Hematopoietic multipotent progenitor cell treated with erythropoietin and hydrocortisone succinate and interleukin-3 and kit ligand, for 4 days (in vitro differentiated cells): ENCODE measurements around the gene MYOM1.

Experiments used
- DNase-seq: peaks from one replicate; pipeline ENCODE4 v3.0.0-alpha.2; 2015

MYOM1 gene

GRCh38 chr18:3147935-3148554, 71.7 kb downstream of the MYOM1 start:
- DNase-seq, result no peak

DNA sequence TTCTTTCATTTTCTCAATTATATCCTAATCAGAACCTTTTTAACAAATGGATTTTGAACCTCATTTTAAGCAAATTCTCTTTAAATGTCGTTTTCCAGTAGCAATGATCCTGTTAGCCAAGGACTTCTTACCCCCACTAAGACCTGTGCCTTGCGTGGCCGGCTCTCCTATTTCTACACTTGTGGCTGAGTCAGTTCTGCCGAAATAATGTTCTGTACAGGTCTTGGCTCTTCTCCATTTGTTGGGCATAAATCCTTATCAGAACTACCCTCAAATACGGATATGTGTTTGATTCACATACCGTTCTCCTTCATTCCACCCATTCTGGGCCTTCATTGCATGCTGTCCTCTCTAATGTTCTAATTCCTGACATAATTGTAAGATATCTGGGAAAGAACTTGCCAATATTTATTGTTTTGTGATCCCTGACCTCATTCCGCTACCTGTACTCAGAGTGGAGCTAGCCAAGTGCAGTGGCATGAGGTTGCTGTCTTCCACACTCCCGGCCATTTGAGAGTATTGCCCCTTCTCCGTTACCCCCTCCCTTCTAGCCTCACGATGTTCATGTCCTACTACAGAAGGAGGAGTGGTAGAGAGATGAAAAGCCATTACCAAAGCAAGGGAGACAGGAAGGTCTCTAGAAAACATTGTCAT, 78.7 kb downstream of the MYOM1 start:
- no peak for DNase-seq

GRCh38 chr18:3140342-3140741, 79.4 kb downstream of the MYOM1 start:
- no peak for DNase-seq

DNA sequence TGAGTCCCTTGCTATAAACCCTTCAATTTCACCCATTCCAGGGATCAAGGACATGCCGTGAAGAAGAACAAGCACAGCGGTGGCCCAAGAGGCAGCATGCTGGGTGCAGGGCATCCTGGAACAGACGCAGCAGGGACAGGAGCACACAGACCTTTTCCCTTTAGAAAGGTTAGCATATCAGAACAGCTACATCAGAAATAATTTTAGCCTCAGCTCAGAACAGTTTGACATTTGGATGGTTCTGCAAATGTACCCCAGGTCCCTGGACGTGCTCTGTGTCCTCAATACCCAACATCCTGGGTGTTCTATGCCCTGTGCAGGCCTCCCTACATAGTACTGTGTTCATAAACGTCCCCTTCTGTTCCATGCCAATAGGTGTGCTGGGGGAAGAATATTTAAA, 80.4 kb downstream of the MYOM1 start:
- DNase-seq, result no peak

DNA sequence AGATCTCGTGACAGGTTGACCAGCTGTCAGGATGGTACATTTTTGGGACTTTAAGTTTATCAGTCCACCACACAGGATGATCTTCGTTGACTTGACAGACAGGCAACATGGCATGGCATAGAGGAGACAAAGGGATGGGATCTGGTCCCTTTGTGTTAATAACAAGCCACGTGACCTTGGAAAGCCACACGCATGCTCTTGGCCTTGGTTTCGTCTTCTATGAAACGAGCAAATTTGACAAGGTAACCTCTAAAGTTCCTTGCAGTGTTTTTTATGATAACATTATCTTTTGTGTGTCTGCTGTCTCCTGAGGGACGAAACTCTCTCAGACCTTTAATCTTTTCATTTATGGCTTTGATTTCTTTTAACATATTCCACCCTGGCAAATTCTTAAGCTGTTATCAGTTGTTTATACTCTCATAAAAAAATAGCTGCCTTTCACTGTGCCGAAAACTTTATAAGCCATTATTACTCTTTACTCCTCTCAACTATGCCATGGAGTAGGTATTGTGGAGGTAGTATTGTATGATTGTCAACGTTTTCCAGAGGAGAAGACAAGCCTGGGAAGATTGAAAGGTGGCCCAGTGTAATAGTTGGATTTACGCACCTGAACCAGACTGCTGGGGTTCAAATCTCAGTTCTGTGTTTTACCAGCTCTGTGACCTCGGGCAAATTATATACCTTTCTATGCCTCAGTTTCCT, 81.3 kb downstream of the MYOM1 start:
- DNase-seq, result no peak

- DNase-seq, result no peak
Observed at GRCh38 chr18:3135536-3135935, 84.2 kb downstream of the MYOM1 start.

GRCh38 chr18:3132700-3133099, 87.1 kb downstream of the MYOM1 start:
- DNase-seq, result no peak

DNA sequence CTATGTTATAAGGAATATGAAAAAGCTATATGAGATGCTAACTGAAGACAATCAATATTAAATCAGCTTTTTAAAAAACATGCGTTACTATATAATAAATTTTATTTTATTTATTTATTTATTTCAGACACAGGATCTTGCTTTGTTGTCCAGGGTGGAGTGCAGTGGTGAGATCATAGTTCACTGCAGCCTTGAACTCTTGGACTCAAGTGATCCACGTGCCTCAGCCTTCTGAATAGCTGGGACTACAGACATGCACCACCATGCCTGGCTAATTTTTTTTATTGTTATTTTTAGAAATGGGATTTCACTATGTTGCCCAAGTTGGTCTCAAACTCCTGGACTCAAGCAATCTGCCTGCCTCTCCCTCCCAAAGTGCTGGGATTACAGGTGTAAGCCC, 89.4 kb downstream of the MYOM1 start:
- no peak for DNase-seq

DNA sequence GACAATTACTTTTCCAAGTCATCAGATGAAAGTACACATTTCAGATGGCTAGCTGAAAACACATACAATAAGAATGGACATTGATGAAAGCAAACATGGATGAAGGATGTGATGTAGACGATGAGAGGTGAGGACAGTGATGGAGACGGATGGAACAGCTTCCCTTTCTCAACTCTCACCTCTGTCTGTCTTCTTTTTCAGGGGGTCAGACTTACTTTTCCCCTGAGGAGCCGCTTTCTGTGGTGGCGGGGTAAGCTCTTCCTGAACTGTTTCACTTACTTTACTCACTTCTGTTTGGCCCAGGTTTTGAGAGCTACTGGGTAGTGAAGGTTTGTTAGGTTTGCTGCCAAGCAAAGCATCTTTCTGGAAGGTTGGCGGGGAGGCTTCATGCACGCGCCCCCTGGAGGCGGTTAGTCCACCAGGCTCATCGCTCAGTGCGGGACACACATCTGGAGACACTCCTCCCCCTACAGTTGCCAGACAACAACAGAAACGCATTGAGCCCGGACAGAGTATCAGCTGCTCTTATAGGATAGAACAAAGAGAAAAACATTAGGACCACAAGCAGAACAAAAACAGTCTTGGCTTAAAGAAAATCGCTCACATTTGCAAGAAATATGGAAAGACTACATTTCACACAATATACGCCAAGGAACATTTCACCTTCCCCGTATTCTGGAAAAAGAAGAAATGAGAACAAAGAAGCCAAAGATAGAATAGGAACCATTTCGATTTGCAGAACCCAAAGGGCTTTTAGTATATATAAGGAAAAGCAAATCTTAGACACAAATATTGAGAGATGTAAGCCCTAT, 90.5 kb downstream of the MYOM1 start:
- DNase-seq, result peak; percentile 94

DNA sequence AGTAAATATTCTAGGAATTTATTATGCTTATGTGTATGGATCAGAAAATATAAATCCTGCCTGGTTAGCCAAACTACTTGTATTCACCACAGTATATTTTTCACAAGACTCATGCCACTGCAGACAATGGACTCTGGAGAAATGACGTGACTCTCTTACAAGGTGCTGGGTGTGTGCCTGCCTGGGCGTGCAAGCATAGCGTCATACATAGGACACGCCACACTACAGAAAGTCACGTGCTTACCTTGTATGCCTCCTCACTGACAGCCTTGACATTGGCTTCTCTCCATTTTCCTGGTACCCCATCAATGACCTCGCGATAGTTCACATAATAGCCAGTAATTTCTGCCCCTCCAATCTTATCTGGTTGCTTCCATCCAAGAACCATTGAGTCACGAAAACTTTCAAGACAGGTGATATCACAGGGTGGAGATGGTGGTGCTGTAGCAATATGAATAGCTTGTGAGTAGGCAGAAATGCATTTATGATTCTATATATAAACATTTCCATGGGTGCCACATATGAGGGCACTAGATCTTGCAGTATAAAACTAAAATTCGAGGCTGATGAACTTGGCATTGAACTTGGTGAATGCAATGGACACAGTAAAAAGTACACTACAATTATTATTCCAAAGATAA, 93.2 kb downstream of the MYOM1 start:
- DNase-seq, result no peak

DNA sequence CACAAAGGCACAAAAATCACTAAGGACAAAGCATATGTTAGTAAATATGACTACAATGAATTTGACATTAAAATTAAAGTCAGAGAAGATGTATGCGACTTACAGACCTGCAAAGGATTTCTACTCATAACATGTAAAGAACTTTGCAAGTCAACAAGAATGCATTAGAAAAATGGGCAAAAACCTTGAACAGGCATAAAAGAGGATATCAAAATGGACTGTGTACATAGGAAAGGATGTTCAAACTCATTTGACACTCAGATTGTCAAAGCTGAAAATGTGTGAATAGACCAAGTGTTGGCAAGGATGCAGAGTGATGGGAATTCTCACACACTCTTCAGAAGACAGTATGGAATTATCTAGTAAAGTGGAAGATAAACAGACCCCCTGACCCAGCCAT, 94.9 kb downstream of the MYOM1 start:
- DNase-seq, result no peak

GRCh38 chr18:3122851-3123250, 96.9 kb downstream of the MYOM1 start:
- no peak for DNase-seq

DNA sequence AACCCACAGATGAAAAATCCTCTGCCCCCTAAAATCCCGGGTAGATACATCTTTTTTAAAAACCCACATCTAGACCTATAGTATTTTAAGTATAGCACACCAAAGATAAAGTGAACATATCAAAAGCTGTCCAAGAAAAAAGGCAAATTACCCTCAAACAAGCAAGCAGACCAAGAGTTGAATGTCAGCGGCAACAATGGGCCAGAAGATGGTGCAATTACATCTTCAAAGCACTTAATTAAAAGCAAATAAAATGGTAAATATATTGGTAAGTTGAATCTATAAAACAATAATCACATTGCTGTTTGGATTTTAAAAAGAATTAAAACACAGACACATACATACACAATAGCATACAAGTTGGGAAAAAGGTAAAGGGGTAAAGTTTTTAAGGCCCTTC, 98.5 kb downstream of the MYOM1 start:
- peak; percentile 37 for DNase-seq

GRCh38 chr18:3120356-3120755, 99.4 kb downstream of the MYOM1 start:
- DNase-seq, result peak; percentile 79

GRCh38 chr18:3119401-3120341, 100.1 kb downstream of the MYOM1 start:
- DNase-seq, result peak; percentile 30

DNA sequence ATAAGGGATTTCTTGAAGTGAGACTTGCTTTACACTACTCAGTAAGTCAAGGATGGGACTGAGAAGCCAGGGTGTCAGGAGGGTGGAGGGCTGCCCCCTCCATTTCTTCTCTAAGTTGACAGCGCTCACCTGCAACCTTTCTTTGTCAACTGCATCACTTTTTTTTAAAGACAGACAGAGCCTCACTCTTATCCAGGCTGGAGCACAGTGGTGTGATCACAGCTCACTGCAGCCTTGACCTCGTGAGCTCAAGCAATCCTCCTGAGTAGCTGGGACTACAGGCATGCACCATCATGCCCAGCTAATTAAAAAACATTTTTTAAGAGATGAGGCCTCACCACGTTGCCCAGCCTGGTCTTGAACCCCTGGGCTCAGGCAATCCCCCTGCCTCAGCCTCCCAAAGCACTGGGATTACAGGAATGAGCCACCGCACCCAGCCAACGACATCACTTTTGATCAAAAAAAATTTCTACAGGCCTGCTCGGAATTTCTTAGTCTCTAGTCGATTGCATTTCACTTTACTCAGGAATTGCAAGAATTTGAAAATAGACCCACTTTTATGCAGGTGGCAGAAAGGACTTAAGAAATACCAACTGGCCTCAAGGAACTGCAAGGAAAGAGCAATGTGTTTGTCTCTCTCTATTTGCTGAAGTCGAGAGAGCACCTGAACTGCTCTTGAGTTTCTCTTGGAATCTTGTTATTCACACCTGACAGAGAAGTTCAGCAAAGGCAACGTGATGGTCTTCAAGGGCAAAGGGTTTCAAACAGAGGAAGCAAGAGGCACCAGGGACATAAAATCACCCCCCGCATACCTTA, 101.4 kb downstream of the MYOM1 start:
- no peak for DNase-seq

- no peak for DNase-seq
Observed at GRCh38 chr18:3117493-3118192, 102.1 kb downstream of the MYOM1 start.

DNA sequence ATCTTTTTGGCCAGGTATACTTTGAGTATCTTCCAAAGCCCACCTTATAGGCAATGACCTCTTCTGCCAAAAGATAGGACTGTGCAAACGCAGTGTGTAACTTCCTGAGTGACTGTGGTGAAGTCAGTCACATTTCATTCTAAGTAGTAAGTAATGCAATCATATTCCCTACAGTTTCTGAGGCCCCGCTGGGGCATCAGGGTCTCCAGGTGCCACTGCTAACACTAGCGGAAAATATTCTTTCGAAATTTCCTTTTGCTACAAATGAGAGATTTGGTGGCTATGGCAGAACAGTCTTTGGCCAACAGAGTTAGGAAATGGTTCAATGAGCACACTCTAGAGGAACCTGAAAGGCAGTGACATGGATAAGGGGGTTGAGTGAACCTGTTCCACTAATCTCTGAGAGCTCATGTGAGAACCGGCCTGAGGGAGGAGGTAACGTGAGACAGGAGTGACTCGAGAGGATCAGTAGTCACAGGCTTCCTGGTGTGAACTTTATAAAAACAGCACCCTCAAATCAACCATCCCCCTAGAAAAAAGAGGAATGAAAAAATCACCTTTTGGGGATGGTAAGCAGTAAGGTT, 104.2 kb downstream of the MYOM1 start:
- peak; percentile 54 for DNase-seq

DNA sequence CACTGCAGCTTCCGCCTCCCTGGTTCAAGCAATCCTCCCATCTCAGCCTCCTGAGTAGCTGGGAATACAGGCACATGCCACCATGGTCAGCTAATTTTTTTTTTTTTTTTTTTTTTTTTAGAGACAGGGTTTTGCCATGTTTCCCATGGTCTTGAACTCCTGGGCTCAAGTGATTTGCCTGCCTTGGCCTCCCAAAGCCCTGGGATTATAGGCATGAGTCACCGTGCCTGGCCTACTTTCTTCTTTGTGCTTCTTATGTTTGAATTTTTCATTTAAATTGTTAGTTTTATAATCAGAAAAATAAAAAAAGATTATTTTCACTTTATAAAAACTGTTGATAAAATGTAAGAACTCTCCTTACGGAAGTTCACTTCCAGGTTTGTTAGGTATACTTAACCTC, 105.3 kb downstream of the MYOM1 start:
- no peak for DNase-seq

- no peak for DNase-seq
Observed at GRCh38 chr18:3114026-3114425, 105.7 kb downstream of the MYOM1 start.
